WTC11 (cell line): ENCODE measurements around the gene SOCS4. TPM values are rescaled to one million over a fixed set of nuclear protein-coding genes. Genes with fewer than 3 reads are reported as not detected.

ENCODE experiments used
- ATAC-seq: fragments of 200-7000 bp; cut with Tn5 transposase; 2 replicates; pipeline ENCODE4 v1.10.0; 2021; ENCODE audit warnings: mild to moderate bottlenecking, moderate library complexity
- CTCF ChIA-PET: fragments of 300-600 bp; sonication (Branson Sonifier 250); formaldehyde crosslinking; loops from one replicate; lab custom pipeline; 2021; ENCODE audit warnings: antibody characterized with exemption; lab: Charles Lee
- POLR2A ChIA-PET: fragments of 350-600 bp; sonication (Branson Sonifier 250); formaldehyde crosslinking; loops from one replicate; lab custom pipeline; 2021; ENCODE audit warnings: antibody characterized with exemption; lab: Charles Lee
- DNase-seq: peaks from one replicate; pipeline ENCODE4 v3.0.0; 2021; ENCODE audit warnings: low spot score
- H3K27ac Mint-ChIP-seq: 2 replicates; pipeline ENCODE4 v1.8.0; 2021; ENCODE audit warnings: mixed read lengths
- H3K27me3 Mint-ChIP-seq: 2 replicates; pipeline ENCODE4 v1.8.0; 2021; ENCODE audit warnings: low read depth, mild to moderate bottlenecking, moderate library complexity, mixed read lengths
- H3K36me3 Mint-ChIP-seq: 2 replicates; pipeline ENCODE4 v1.8.0; 2021; ENCODE audit warnings: mixed read lengths
- H3K4me1 Mint-ChIP-seq: 2 replicates; pipeline ENCODE4 v1.8.0; 2022; ENCODE audit warnings: mixed read lengths
- H3K4me3 Mint-ChIP-seq: 2 replicates; pipeline ENCODE4 v1.8.0; 2021; ENCODE audit warnings: mild to moderate bottlenecking, moderate library complexity, mixed read lengths
- H3K9me3 Mint-ChIP-seq: 2 replicates; pipeline ENCODE4 v1.8.0; 2021; ENCODE audit warnings: mixed read lengths
- AFF4 ChIP-seq: sonication (generic); formaldehyde crosslinking; IDR thresholded peaks from 2 replicates; pipeline ENCODE4 v1.8.1; 2023; ENCODE audit warnings: mild to moderate bottlenecking, missing genetic modification reagents, borderline replicate concordance
- E2F4 ChIP-seq: sonication (generic); formaldehyde crosslinking; IDR thresholded peaks from 2 replicates; pipeline ENCODE4 v1.8.1; 2022; ENCODE audit warnings: low read depth, mild to moderate bottlenecking, moderate library complexity, missing genetic modification reagents, borderline replicate concordance
- EMX1 ChIP-seq: fragments of 250-450 bp; sonication (Bioruptor Pico); IDR thresholded peaks from 2 replicates; pipeline ENCODE4 v1.8.0; 2021; ENCODE audit warnings: mild to moderate bottlenecking
- ERG ChIP-seq: fragments of 250-450 bp; sonication (Bioruptor Pico); IDR thresholded peaks from 2 replicates; pipeline ENCODE4 v1.8.0; 2021; ENCODE audit warnings: mild to moderate bottlenecking
- ETV6 ChIP-seq: sonication (generic); formaldehyde crosslinking; IDR thresholded peaks from 2 replicates; pipeline ENCODE4 v1.8.1; 2022; ENCODE audit warnings: mild to moderate bottlenecking, missing genetic modification reagents
- GRHL2 ChIP-seq: fragments of 250-450 bp; sonication (Bioruptor Pico); IDR thresholded peaks from 2 replicates; pipeline ENCODE4 v1.8.0; 2022; ENCODE audit warnings: mild to moderate bottlenecking, moderate library complexity; ENCODE audit not compliant: insufficient replicate concordance, severe bottlenecking
- GTF2I ChIP-seq: fragments of 250-450 bp; sonication (Bioruptor Pico); conservative IDR thresholded peaks from 2 replicates; pipeline ENCODE4 v1.4.0; 2021; ENCODE audit warnings: mild to moderate bottlenecking
- HMGA2 ChIP-seq: fragments of 250-450 bp; sonication (Bioruptor Pico); IDR thresholded peaks from 2 replicates; pipeline ENCODE4 v1.4.0; 2021; ENCODE audit warnings: mild to moderate bottlenecking, moderate library complexity
- HMGXB4 ChIP-seq: sonication (generic); formaldehyde crosslinking; IDR thresholded peaks from 2 replicates; pipeline ENCODE4 v1.8.1; 2023; ENCODE audit warnings: mild to moderate bottlenecking, moderate library complexity, missing genetic modification reagents
- IRF1 ChIP-seq: sonication (generic); formaldehyde crosslinking; IDR thresholded peaks from 2 replicates; pipeline ENCODE4 v1.8.0; 2023; ENCODE audit warnings: missing genetic modification reagents
- JUN ChIP-seq: sonication (generic); formaldehyde crosslinking; IDR thresholded peaks from 2 replicates; pipeline ENCODE4 v1.8.0; 2023; ENCODE audit warnings: mild to moderate bottlenecking, missing genetic modification reagents
- MAX ChIP-seq: sonication (generic); formaldehyde crosslinking; IDR thresholded peaks from 2 replicates; pipeline ENCODE4 v1.8.0; 2022; ENCODE audit warnings: mild to moderate bottlenecking, missing genetic modification reagents
- MXD4 ChIP-seq: fragments of 250-450 bp; sonication (Bioruptor Pico); IDR thresholded peaks from 2 replicates; pipeline ENCODE4 v1.8.0; 2021; ENCODE audit warnings: mild to moderate bottlenecking, moderate library complexity, borderline replicate concordance
- NFYB ChIP-seq: sonication (generic); formaldehyde crosslinking; conservative IDR thresholded peaks from 2 replicates; pipeline ENCODE4 v1.8.0; 2022; ENCODE audit warnings: low read depth, missing genetic modification reagents
- OVOL2 ChIP-seq: fragments of 250-450 bp; sonication (Bioruptor Pico); IDR thresholded peaks from 2 replicates; pipeline ENCODE4 v1.9.0; 2021; ENCODE audit warnings: mild to moderate bottlenecking, borderline replicate concordance
- TCF7 ChIP-seq: sonication (generic); formaldehyde crosslinking; IDR thresholded peaks from 2 replicates; pipeline ENCODE4 v1.8.0; 2022; ENCODE audit warnings: mild to moderate bottlenecking, low read depth, missing genetic modification reagents, moderate library complexity
- TEAD1 ChIP-seq: sonication (generic); formaldehyde crosslinking; IDR thresholded peaks from 2 replicates; pipeline ENCODE4 v1.8.0; 2022; ENCODE audit warnings: mild to moderate bottlenecking, missing genetic modification reagents
- TEAD4 ChIP-seq: sonication (generic); formaldehyde crosslinking; IDR thresholded peaks from 2 replicates; pipeline ENCODE4 v1.8.0; 2022; ENCODE audit warnings: mild to moderate bottlenecking, missing genetic modification reagents
- ZNF232 ChIP-seq: sonication (generic); formaldehyde crosslinking; IDR thresholded peaks from 2 replicates; pipeline ENCODE4 v1.8.0; 2022; ENCODE audit warnings: mild to moderate bottlenecking, missing genetic modification reagents
- ZNF263 ChIP-seq: sonication (generic); formaldehyde crosslinking; IDR thresholded peaks from 2 replicates; pipeline ENCODE4 v1.8.1; 2022; ENCODE audit warnings: low read depth, mild to moderate bottlenecking, moderate library complexity, missing genetic modification reagents
- ZNF423 ChIP-seq: fragments of 250-450 bp; sonication (Bioruptor Pico); IDR thresholded peaks from 2 replicates; pipeline ENCODE4 v2.1.2; 2022; ENCODE audit warnings: mild to moderate bottlenecking, moderate library complexity
- ZNF512 ChIP-seq: sonication (generic); formaldehyde crosslinking; IDR thresholded peaks from 2 replicates; pipeline ENCODE4 v1.8.1; 2022; ENCODE audit warnings: missing genetic modification reagents, borderline replicate concordance
- total RNA-seq: library from RNA; stranded (reverse); gene quantifications from 3 replicates; pipeline ENCODE4 v1.2.3, GENCODE V29; 2021

The SOCS4 gene
- total RNA-seq, 1 experiment from 2014 or later, result 21.3 TPM

GRCh38 chr14:55075628-55076175 is 48.7 kb downstream of the SOCS4 start (continued):
- no peak for TF ChIP-seq ZNF263 (CRISPR knock-in tag)
- TF ChIP-seq AFF4 (CRISPR knock-in tag), result no peak
- TF ChIP-seq E2F4 (CRISPR knock-in tag), result no peak
- no peak for TF ChIP-seq NFYB (CRISPR knock-in tag)

GRCh38 chr14:55077170-55078151 is 50.4 kb downstream of the SOCS4 start:
- Mint-ChIP-seq H3K9me3 (no peaks in the 10 kb centered on the region), H3K27ac (0 out of 2 replicates have a peak overlapping the region, but pooled peaks have one; percentile 11), H3K36me3 (no peaks in the 10 kb centered on the region), H3K4me1 (peaks cover 10% of the 10 kb centered on the region), H3K27me3 (no peaks in the 10 kb centered on the region), H3K4me3 (no peak overlapping the region)
- ATAC-seq (peak; percentile 44), DNase-seq (no peak)
- ChIA-PET CTCF (interaction anchor here (0.6 to 3.8 kb wide), 5 partner anchors 26 to 277 kb away, joined by 3 to 11 read pairs (median 4); partner anchors contain the start of gene MAPK1IP1L), POLR2A (interaction anchor here (0.9 to 1.2 kb wide), 2 partner anchors 10 to 26 kb away, joined by 4 read pairs; partner anchors contain the start of gene MAPK1IP1L)
- TF ChIP-seq ERG (CRISPR knock-in tag) (no peak), ZNF512 (CRISPR knock-in tag) (no peak), TEAD1 (CRISPR knock-in tag) (no peak), ZNF232 (CRISPR knock-in tag) (no peak), EMX1 (CRISPR knock-in tag) (no peak), JUN (no peak), OVOL2 (CRISPR knock-in tag) (no peak), HMGXB4 (no peak), HMGA2 (CRISPR knock-in tag) (no peak), ETV6 (no peak), MXD4 (no peak), GRHL2 (CRISPR knock-in tag) (no peak), MAX (CRISPR knock-in tag) (no peak), TCF7 (CRISPR knock-in tag) (no peak), GTF2I (CRISPR knock-in tag) (no peak), ZNF423 (CRISPR knock-in tag) (no peak), IRF1 (CRISPR knock-in tag) (no peak), TEAD4 (CRISPR knock-in tag) (no peak)
